Measurements from ENCODE around the gene APC. TPM values are rescaled to one million over a fixed set of nuclear protein-coding genes. Genes with fewer than 3 reads are reported as not detected.

APC gene
- total RNA-seq, 1 experiment from 2014 or later: 23.4 TPM

Other genes starting within 250 kb of the APC start
- gene SRP19, start 123.4 kb downstream of the APC start, total RNA-seq (2014; rRNA removed; shearing (Covaris generic)): 66.6 and 106 TPM in 2 replicates
- gene REEP5, start 184.3 kb downstream of the APC start, total RNA-seq (2014; rRNA removed; shearing (Covaris generic)): 37.3 and 39.0 TPM in 2 replicates
- gene DCP2, start 238.9 kb downstream of the APC start, total RNA-seq (2014; rRNA removed; shearing (Covaris generic)): 22.1 and 28.4 TPM in 2 replicates

Data from RPMI7951 (cell line).